Measurements from ENCODE around the gene INSC. TPM values are rescaled to one million over a fixed set of nuclear protein-coding genes. Genes with fewer than 3 reads are reported as not detected.
A peak's percentile ranks its signal among the peaks of the same experiment; 100 is the strongest.

Gene INSC
- total RNA-seq, 4 donors from 2014 or later = 4.4 to 18.8 (median 7.8) TPM

GRCh38 chr11:15108592-15109130, 6.1 kb upstream of the INSC start:
- no peak overlapping the region for H3K4me3 ChIP-seq
- H3K36me3 ChIP-seq = no peaks in the 10 kb centered on the region
- no peaks in the 10 kb centered on the region for H3K27me3 ChIP-seq
- no peak for TF ChIP-seq EP300 (IDR thresholded peaks at IDR 0.05)
- TF ChIP-seq CTCF (IDR thresholded peaks at IDR 0.05) = no peak
- TF ChIP-seq POLR2A (IDR thresholded peaks at IDR 0.05) = no peak
- H3K27ac ChIP-seq = no peak overlapping the region
- no peaks in the 10 kb centered on the region for H3K9me3 ChIP-seq
- H3K4me1 ChIP-seq = peaks cover 0 to 9% (median 0%) of the 10 kb centered on the region in 4 donors
- DNase-seq (ENCODE audit: low spot score in 2 of 2) = no peak
- 85 to 100% methylated on average over 2 of the region's 2 CpGs for WGBS, 2 donors

- Histone ChIP-seq H3K9me3 (no peaks in the 10 kb centered on the region), H3K27ac (no peak overlapping the region)
- 94 to 100% methylated on average over 2 of the region's 2 CpGs for WGBS, 2 donors
Measured at GRCh38 chr11:15109602-15110001, 5.1 kb upstream of the INSC start.

GRCh38 chr11:15111215-15111614, 3.5 kb upstream of the INSC start:
- Histone ChIP-seq H3K36me3 (no peaks in the 10 kb centered on the region), H3K9me3 (no peaks in the 10 kb centered on the region), H3K27ac (no peak overlapping the region), H3K4me3 (no peak overlapping the region), H3K27me3 (peaks cover 0 to 11% of the 10 kb centered on the region in 2 donors), H3K4me1 (peaks cover 0 to 25% (median 3%) of the 10 kb centered on the region in 4 donors)
- DNase-seq (ENCODE audit: low spot score in 2 of 2) = no peak
- WGBS, 2 donors = 95 to 96% methylated on average over 3 of the region's 3 CpGs
- TF ChIP-seq EP300 (IDR thresholded peaks at IDR 0.05) (no peak), CTCF (IDR thresholded peaks at IDR 0.05) (no peak), POLR2A (IDR thresholded peaks at IDR 0.05) (no peak)

More at GRCh38 chr11:15109602-15110001, 5.1 kb upstream of the INSC start:
- peaks cover 0 to 18% (median 1%) of the 10 kb centered on the region in 4 donors for H3K4me1 ChIP-seq
- H3K27me3 ChIP-seq = no peaks in the 10 kb centered on the region
- TF ChIP-seq CTCF (IDR thresholded peaks at IDR 0.05) (no peak), EP300 (IDR thresholded peaks at IDR 0.05) (no peak), POLR2A (IDR thresholded peaks at IDR 0.05) (no peak)
- no peak for DNase-seq (ENCODE audit: low spot score in 2 of 2)
- no peak overlapping the region for H3K4me3 ChIP-seq
- no peaks in the 10 kb centered on the region for H3K36me3 ChIP-seq

- TF ChIP-seq POLR2A (IDR thresholded peaks at IDR 0.05) (no peak), EP300 (IDR thresholded peaks at IDR 0.05) (no peak), CTCF (IDR thresholded peaks at IDR 0.05) (no peak)
- H3K36me3 ChIP-seq = no peaks in the 10 kb centered on the region
- H3K27ac ChIP-seq = peak overlapping the region in 1 of 4 donors; percentile 55
- 27 to 37% methylated on average over 5 to 8 of the region's 8 CpGs for WGBS, 2 donors
- peaks cover 0 to 27% (median 3%) of the 10 kb centered on the region in 4 donors for H3K4me1 ChIP-seq
- peaks cover 0 to 11% of the 10 kb centered on the region in 2 donors for H3K27me3 ChIP-seq
- no peaks in the 10 kb centered on the region for H3K9me3 ChIP-seq
- no peak for DNase-seq (ENCODE audit: low spot score in 2 of 2)
- no peak overlapping the region for H3K4me3 ChIP-seq
Measured at GRCh38 chr11:15112131-15112541, 2.6 kb upstream of the INSC start.

- Histone ChIP-seq H3K9me3 (no peaks in the 10 kb centered on the region), H3K36me3 (no peaks in the 10 kb centered on the region), H3K4me1 (peaks cover 0 to 37% (median 3%) of the 10 kb centered on the region in 4 donors), H3K4me3 (no peak overlapping the region), H3K27me3 (peaks cover 0 to 11% of the 10 kb centered on the region in 2 donors), H3K27ac (peak overlapping the region in 2 of 4 donors; percentile 83 to 89)
- TF ChIP-seq EP300 (IDR thresholded peaks at IDR 0.05) (no peak), CTCF (IDR thresholded peaks at IDR 0.05) (no peak), POLR2A (IDR thresholded peaks at IDR 0.05) (no peak)
- whole genome bisulfite sequencing, 2 donors = 69 to 86% methylated on average over 5 of the region's 5 CpGs
- DNase-seq (ENCODE audit: low spot score in 2 of 2) = no peak
Measured at GRCh38 chr11:15113381-15113780, 1.3 kb upstream of the INSC start.

Data from tibial nerve (tissue), 4 donors.